ENCODE data around the gene LRFN5. TPM values are rescaled to one million over a fixed set of nuclear protein-coding genes. Genes with fewer than 3 reads are reported as not detected.

The LRFN5 gene
- polyA plus RNA-seq, 1 experiment, result 3.3 TPM

GRCh38 chr14:41878321-41878720, 271.6 kb downstream of the LRFN5 start:
- CTCF ChIA-PET, result no interaction called here
- no peak for TF ChIP-seq CTCF (IDR thresholded peaks at IDR 0.05; ENCODE audit: low read depth, low read length)
- no peaks in the 10 kb centered on the region for H3K9me3 ChIP-seq (ENCODE audit: control insufficient read depth, insufficient read depth, low read length)
- no peak for DNase-seq (ENCODE audit: low read depth, low spot score)
- H3K27me3 ChIP-seq (ENCODE audit: control insufficient read depth, insufficient read depth, low read length), result no peaks in the 10 kb centered on the region
- no peak overlapping the region for H3K4me3 ChIP-seq (ENCODE audit: low read depth, low read length)
- POLR2A ChIA-PET, result no interaction called here
- H3K27ac ChIP-seq (ENCODE audit: low read depth, low read length), result no peak overlapping the region

- Histone ChIP-seq H3K4me3 (ENCODE audit: low read depth, low read length) (no peak overlapping the region), H3K27ac (ENCODE audit: low read depth, low read length) (no peak overlapping the region), H3K27me3 (ENCODE audit: control insufficient read depth, insufficient read depth, low read length) (no peaks in the 10 kb centered on the region), H3K9me3 (ENCODE audit: control insufficient read depth, insufficient read depth, low read length) (no peaks in the 10 kb centered on the region)
- ChIA-PET CTCF (no interaction called here), POLR2A (no interaction called here)
- no peak for TF ChIP-seq CTCF (IDR thresholded peaks at IDR 0.05; ENCODE audit: low read depth, low read length)
- no peak for DNase-seq (ENCODE audit: low read depth, low spot score)
Observed at GRCh38 chr14:41891624-41892023, 284.9 kb downstream of the LRFN5 start.

- H3K27ac ChIP-seq (ENCODE audit: low read depth, low read length), result no peak overlapping the region
- no peak for TF ChIP-seq CTCF (IDR thresholded peaks at IDR 0.05; ENCODE audit: low read depth, low read length)
- CTCF ChIA-PET, result no interaction called here
- no peaks in the 10 kb centered on the region for H3K9me3 ChIP-seq (ENCODE audit: control insufficient read depth, insufficient read depth, low read length)
- H3K27me3 ChIP-seq (ENCODE audit: control insufficient read depth, insufficient read depth, low read length), result no peaks in the 10 kb centered on the region
- DNase-seq (ENCODE audit: low read depth, low spot score), result no peak
- POLR2A ChIA-PET, result no interaction called here
- no peak overlapping the region for H3K4me3 ChIP-seq (ENCODE audit: low read depth, low read length)
Observed at GRCh38 chr14:41899416-41899815, 292.7 kb downstream of the LRFN5 start.

GRCh38 chr14:41900644-41901043, 294.0 kb downstream of the LRFN5 start:
- no peak overlapping the region for H3K4me3 ChIP-seq (ENCODE audit: low read depth, low read length)
- H3K27me3 ChIP-seq (ENCODE audit: control insufficient read depth, insufficient read depth, low read length), result no peaks in the 10 kb centered on the region
- no peak for DNase-seq (ENCODE audit: low read depth, low spot score)
- no peaks in the 10 kb centered on the region for H3K9me3 ChIP-seq (ENCODE audit: control insufficient read depth, insufficient read depth, low read length)
- no peak overlapping the region for H3K27ac ChIP-seq (ENCODE audit: low read depth, low read length)
- CTCF ChIA-PET, result interaction anchor here (0.5 kb wide), 1 partner anchor 65 kb away, joined by 4 read pairs; no protein-coding TSS in a partner anchor
- no peak for TF ChIP-seq CTCF (IDR thresholded peaks at IDR 0.05; ENCODE audit: low read depth, low read length)
- POLR2A ChIA-PET, result no interaction called here

GRCh38 chr14:41901089-41901488, 294.4 kb downstream of the LRFN5 start:
- POLR2A ChIA-PET, result no interaction called here
- Histone ChIP-seq H3K9me3 (ENCODE audit: control insufficient read depth, insufficient read depth, low read length) (no peaks in the 10 kb centered on the region), H3K27me3 (ENCODE audit: control insufficient read depth, insufficient read depth, low read length) (no peaks in the 10 kb centered on the region), H3K27ac (ENCODE audit: low read depth, low read length) (no peak overlapping the region), H3K4me3 (ENCODE audit: low read depth, low read length) (no peak overlapping the region)
- TF ChIP-seq CTCF (IDR thresholded peaks at IDR 0.05; ENCODE audit: low read depth, low read length), result no peak
- no peak for DNase-seq (ENCODE audit: low read depth, low spot score)
- CTCF ChIA-PET, result no interaction called here
